Measurements from ENCODE around the gene ZNF496. TPM values are rescaled to one million over a fixed set of nuclear protein-coding genes. Genes with fewer than 3 reads are reported as not detected.
"Not testable (repeated sequence)": the region's sequence is repeated elsewhere in the genome, so short reads cannot be mapped to it uniquely, and the experiment has no call there.

The ZNF496 gene
- polyA plus RNA-seq, 10 donors: 22.7 to 30.9 (median 27.4) TPM

- no peak for DNase-seq
Measured at GRCh38 chr1:247360116-247360898, 28.6 kb upstream of the ZNF496 start.

- DNase-seq: no peak
Measured at GRCh38 chr1:247359559-247359958, 27.9 kb upstream of the ZNF496 start.

GRCh38 chr1:247358920-247359319 is 27.3 kb upstream of the ZNF496 start:
- DNase-seq: no peak

GRCh38 chr1:247357781-247358211 is 26.1 kb upstream of the ZNF496 start:
- no peak for DNase-seq

GRCh38 chr1:247357052-247357780 is 25.5 kb upstream of the ZNF496 start:
- peak in 1 of 3 donors; percentile 53 for DNase-seq

GRCh38 chr1:247355160-247355559 is 23.5 kb upstream of the ZNF496 start:
- not testable (repeated sequence) for DNase-seq

- no peak for DNase-seq
Measured at GRCh38 chr1:247352175-247352574, 20.5 kb upstream of the ZNF496 start.

GRCh38 chr1:247350587-247350986 is 18.9 kb upstream of the ZNF496 start:
- no peak for DNase-seq

GRCh38 chr1:247347477-247348222 is 16.0 kb upstream of the ZNF496 start:
- peak in 1 of 3 donors; percentile 68 for DNase-seq

- DNase-seq: no peak
Measured at GRCh38 chr1:247345881-247346280, 14.2 kb upstream of the ZNF496 start.

GRCh38 chr1:247343801-247344200 is 12.1 kb upstream of the ZNF496 start:
- no peak for DNase-seq

GRCh38 chr1:247338723-247339275 is 7.1 kb upstream of the ZNF496 start:
- no peak for DNase-seq

- DNase-seq: no peak
Measured at GRCh38 chr1:247337961-247338360, 6.3 kb upstream of the ZNF496 start.

- DNase-seq: no peak
Measured at GRCh38 chr1:247337250-247337746, 5.6 kb upstream of the ZNF496 start.

GRCh38 chr1:247336390-247336789 is 4.7 kb upstream of the ZNF496 start:
- DNase-seq: no peak

GRCh38 chr1:247335882-247336281 is 4.2 kb upstream of the ZNF496 start:
- DNase-seq: no peak

GRCh38 chr1:247334378-247335133 is 2.9 kb upstream of the ZNF496 start:
- no peak for DNase-seq

- no peak for DNase-seq
Measured at GRCh38 chr1:247332623-247333361, 1.1 kb upstream of the ZNF496 start.

- peak in 2 of 3 donors; percentile 19 to 51 for DNase-seq
Measured at GRCh38 chr1:247332215-247332622, 552 bp upstream of the ZNF496 start.

GRCh38 chr1:247331172-247331524 is 519 bp downstream of the ZNF496 start:
- peak; percentile 68 to 93 (median 84) for DNase-seq

All from muscle of back (tissue), 11 donors.